NCI-H1048 (cell line): ENCODE data around the gene ATP6V0D1.
A peak's percentile ranks its signal among the peaks of the same experiment; 100 is the strongest.
"Not testable (repeated sequence)": the region's sequence is repeated elsewhere in the genome, so short reads cannot be mapped to it uniquely, and the experiment has no call there.

ENCODE experiments used
- DNase-seq: peaks from one replicate; lab custom pipeline; 2025; lab: John Stamatoyannopoulos, UW

Gene ATP6V0D1

GRCh38 chr16:67480833-67481560, at the start of gene ATP6V0D1:
Gene ATP6V0D1, minus strand, starts transcription at chr16:67481157. Its CDS starts 71 bp downstream, at chr16:67481086.
- DNase-seq, result peak; percentile 71

- DNase-seq, result no peak
Measured at GRCh38 chr16:67530013-67530939, 49.3 kb upstream of the ATP6V0D1 start.

- DNase-seq, result no peak
Measured at GRCh38 chr16:67529582-67530012, 48.6 kb upstream of the ATP6V0D1 start.

GRCh38 chr16:67528870-67529581, 48.1 kb upstream of the ATP6V0D1 start:
- DNase-seq, result no peak

- DNase-seq, result no peak
Measured at GRCh38 chr16:67528222-67528869, 47.4 kb upstream of the ATP6V0D1 start, which contains the start of gene RIPOR1. Gene RIPOR1, plus strand, starts transcription at chr16:67528829. Its CDS starts 9,618 bp downstream, at chr16:67538447.

- DNase-seq, result no peak
Measured at GRCh38 chr16:67526149-67526791, 45.3 kb upstream of the ATP6V0D1 start.

- DNase-seq, result no peak
Measured at GRCh38 chr16:67525176-67525860, 44.4 kb upstream of the ATP6V0D1 start.

GRCh38 chr16:67521095-67521804, 40.3 kb upstream of the ATP6V0D1 start:
- DNase-seq, result peak; percentile 58

GRCh38 chr16:67519242-67519641, 38.3 kb upstream of the ATP6V0D1 start:
- DNase-seq, result no peak

GRCh38 chr16:67518676-67519075, 37.7 kb upstream of the ATP6V0D1 start:
- DNase-seq, result no peak

- no peak for DNase-seq
Measured at GRCh38 chr16:67517661-67518423, 36.9 kb upstream of the ATP6V0D1 start.

GRCh38 chr16:67517155-67517445, 36.1 kb upstream of the ATP6V0D1 start:
- DNase-seq, result no peak

- DNase-seq, result no peak
Measured at GRCh38 chr16:67516296-67517154, 35.6 kb upstream of the ATP6V0D1 start.

GRCh38 chr16:67514382-67514828, 33.4 kb upstream of the ATP6V0D1 start:
- DNase-seq, result peak; percentile 50

- DNase-seq, result not testable (repeated sequence)
Measured at GRCh38 chr16:67513892-67514291, 32.9 kb upstream of the ATP6V0D1 start.

- DNase-seq, result no peak
Measured at GRCh38 chr16:67509016-67509415, 28.1 kb upstream of the ATP6V0D1 start.

GRCh38 chr16:67506468-67506867, 25.5 kb upstream of the ATP6V0D1 start:
- no peak for DNase-seq
